Epithelial cell of proximal tubule (primary cell): Measurements from ENCODE around the gene RABGAP1L. TPM values are rescaled to one million over a fixed set of nuclear protein-coding genes. Genes with fewer than 3 reads are reported as not detected.
"Not testable (repeated sequence)": the region's sequence is repeated elsewhere in the genome, so short reads cannot be mapped to it uniquely, and the experiment has no call there.

Source experiments
- DNase-seq: peaks from one replicate; pipeline ENCODE4 v3.0.0-alpha.2; 2011; ENCODE audit warnings: low read depth
- H3K4me3 ChIP-seq: 2 replicates; pipeline ENCODE4 v1.5.1; 2011; ENCODE audit warnings: low read depth, mild to moderate bottlenecking, low read length
- total RNA-seq: library from RNA; depleted of rRNA; stranded (reverse); fragments of >200 nt; gene quantifications from 2 replicates; pipeline ENCODE4 v1.2.3, GENCODE V29; 2015
- TF ChIP-seq, protein P1 (sequence below): conservative IDR thresholded peaks from 2 replicates; pipeline ENCODE4 v1.5.1; 2012; ENCODE audit warnings: low read depth, mild to moderate bottlenecking, low read length

Gene RABGAP1L
- total RNA-seq, 1 donor from 2014 or later: 16.3 TPM

DNA sequence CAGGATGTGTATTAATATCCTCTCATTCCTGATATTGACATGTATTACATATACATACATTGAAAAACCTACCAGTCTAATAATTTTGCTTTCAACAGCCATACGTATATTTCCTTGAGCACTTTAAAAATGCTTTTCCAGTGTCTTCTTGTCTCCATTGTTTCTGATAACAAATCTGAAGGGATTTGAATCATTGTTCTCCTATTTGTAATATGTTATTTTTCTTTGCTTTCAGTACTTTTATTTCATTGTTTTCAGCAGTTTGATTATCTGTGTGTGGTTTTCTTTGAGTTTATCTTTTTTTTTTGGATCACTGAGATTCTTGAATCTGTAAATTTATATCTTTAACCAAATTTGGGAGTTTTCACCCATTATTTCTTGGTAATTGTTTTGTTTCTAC is 65.3 kb downstream of the RABGAP1L start:
- TF ChIP-seq, protein P1, sequence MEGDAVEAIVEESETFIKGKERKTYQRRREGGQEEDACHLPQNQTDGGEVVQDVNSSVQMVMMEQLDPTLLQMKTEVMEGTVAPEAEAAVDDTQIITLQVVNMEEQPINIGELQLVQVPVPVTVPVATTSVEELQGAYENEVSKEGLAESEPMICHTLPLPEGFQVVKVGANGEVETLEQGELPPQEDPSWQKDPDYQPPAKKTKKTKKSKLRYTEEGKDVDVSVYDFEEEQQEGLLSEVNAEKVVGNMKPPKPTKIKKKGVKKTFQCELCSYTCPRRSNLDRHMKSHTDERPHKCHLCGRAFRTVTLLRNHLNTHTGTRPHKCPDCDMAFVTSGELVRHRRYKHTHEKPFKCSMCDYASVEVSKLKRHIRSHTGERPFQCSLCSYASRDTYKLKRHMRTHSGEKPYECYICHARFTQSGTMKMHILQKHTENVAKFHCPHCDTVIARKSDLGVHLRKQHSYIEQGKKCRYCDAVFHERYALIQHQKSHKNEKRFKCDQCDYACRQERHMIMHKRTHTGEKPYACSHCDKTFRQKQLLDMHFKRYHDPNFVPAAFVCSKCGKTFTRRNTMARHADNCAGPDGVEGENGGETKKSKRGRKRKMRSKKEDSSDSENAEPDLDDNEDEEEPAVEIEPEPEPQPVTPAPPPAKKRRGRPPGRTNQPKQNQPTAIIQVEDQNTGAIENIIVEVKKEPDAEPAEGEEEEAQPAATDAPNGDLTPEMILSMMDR: no peak

DNA sequence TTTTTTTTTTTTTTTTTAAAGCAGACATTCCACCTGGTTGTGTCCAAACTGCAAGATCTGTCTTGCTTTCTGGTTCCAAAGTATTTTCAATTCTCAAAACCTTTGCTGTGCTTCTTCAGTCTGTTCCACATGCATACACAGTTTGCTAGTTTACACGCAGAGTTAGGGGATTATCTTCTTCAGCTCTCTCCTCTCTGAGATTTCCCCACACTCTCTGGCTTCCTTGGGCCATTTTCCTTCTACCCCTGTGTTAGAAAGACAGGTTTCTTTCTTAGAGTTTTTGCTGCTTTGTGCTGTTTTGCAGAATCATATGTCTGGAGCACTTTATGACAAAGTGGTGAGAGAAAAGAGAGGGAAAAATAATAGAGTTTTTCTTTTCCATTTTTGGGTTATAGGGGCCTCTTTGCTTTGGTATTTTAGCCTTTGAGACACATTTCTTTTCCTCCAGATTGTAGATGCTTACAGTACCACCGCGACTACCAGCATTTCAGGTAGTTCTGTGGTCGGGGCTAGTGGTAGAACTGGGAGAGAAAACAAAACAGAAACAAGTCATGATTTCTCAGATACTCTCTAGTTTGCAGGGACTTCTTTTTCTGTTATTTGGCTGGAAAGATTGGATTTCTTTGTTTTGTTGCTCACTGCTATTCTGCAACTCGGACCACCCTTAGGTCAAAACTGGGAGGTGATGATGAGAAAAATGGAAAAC is 66.3 kb downstream of the RABGAP1L start:
- no peak for DNase-seq
- TF ChIP-seq, protein P1: no peak
- no peak overlapping the region for H3K4me3 ChIP-seq

More for the DNA sequence above, 65.3 kb downstream of the RABGAP1L start:
- DNase-seq: no peak
- H3K4me3 ChIP-seq: no peak overlapping the region

DNA sequence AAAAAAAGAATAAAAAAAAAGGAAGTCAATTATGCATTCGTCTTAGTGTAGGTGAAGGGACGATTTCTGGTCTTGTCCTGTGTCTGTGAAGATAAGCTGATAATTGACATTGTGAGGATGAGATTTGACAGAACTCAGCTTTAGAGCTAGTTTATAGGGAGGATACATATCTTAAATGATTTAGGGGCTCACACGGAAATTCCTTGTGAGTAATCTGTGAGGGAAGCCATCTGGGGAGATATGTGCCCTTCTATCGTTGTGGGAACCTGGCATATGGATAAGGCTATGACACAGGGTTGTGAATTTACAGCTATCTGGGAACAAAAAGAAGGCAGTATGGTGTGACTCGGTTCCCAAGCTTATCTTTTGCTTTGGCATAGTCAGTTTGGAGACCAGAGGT is 71.1 kb downstream of the RABGAP1L start:
- TF ChIP-seq, protein P1: no peak
- H3K4me3 ChIP-seq: no peak overlapping the region
- DNase-seq: no peak

DNA sequence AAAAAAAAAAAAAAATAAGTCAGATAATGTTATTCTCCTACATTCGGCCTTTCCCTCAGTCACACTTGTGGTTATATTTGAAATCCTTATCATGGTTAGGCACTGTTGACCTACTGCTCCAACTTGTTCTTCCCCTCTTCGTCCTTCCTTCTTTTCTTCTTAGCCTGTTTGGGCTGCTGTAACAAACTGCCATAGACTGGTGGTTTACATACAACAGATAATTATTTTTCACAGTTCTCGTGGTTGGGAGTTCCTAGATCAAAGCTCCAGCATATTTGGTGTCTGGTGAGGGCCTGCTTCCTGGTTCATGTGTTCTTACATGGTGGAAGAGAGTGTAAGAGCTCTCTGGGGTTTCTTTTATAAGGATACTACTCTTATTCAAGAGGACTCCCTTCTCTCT is 73.4 kb downstream of the RABGAP1L start:
- no peak overlapping the region for H3K4me3 ChIP-seq
- DNase-seq: no peak
- TF ChIP-seq, protein P1: no peak

DNA sequence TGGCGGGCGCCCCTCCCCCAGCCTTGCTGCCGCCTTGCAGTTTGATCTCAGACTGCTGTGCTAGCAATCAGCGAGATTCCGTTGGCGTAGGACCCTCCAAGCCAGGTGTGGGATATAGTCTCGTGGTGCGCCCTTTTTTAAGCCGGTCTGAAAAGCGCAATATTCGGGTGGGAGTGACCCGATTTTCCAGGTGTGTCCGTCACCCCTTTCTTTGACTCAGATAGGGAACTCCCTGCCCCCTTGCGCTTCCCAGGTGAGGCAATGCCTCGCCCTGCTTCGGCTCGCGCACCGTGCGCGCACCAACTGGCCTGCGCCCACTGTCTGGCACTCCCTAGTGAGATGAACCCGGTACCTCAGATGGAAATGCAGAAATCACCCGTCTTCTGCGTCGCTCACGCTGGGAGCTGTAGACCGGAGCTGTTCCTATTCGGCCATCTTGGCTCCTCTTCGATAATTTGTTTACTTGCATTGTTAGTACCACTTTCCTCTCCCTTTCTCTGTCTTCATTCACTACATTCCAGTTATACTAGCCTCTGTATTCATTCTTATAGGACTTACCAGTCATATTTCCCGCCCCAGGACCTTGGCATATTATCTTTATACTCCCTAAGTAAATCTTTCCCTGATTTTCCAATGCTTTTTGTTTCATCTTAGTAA is 79.7 kb downstream of the RABGAP1L start:
- DNase-seq, H3K4me3 ChIP-seq: not testable (repeated sequence)

DNA sequence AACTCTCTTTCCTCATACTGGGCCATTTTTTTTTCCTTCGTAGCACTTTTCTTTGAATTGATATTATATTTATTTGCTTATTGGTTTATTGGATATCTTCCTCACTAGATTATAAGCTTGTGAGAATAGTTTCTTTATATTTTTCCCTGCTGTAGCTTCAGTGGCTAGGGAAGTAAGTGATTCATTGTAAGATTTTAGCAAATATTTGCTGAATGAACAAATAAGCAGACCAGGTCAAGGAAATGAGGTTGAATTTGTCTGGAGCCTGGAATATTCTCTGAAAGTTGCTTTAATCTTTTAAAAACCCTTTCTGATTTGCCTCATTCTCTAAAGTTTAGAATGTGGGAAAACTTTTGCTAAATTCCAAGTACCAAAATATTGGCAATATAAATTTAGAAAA is 80.2 kb downstream of the RABGAP1L start:
- DNase-seq: no peak
- TF ChIP-seq, protein P1: no peak
- H3K4me3 ChIP-seq: no peak overlapping the region

DNA sequence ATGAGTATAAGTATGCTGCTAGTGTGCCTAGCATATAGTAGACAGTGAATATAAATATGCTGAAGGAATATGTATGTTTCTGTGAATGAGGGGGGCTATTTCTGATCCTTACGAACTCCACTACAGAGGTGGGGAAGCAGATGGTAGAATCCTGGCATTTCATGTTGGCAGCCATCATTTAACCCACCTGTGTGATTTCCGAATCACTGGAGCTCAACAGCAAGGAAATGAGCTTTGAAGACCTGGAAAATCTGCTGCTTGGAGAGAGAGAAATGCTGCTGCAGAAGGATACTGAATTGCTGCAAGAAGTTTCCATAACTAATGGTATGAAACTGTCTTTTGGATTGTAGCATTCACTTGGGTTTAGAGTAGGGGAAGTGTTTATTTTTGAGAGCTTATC is 83.5 kb downstream of the RABGAP1L start:
- no peak overlapping the region for H3K4me3 ChIP-seq
- no peak for DNase-seq
- TF ChIP-seq, protein P1: no peak
